Mesenchymal stem cell (in vitro differentiated cells and primary cell): ENCODE results near the gene KSR1.
A peak's percentile ranks its signal among the peaks of the same experiment; 100 is the strongest.

Experiments used
- DNase-seq: peaks from one replicate; pipeline ENCODE4 v3.0.0-alpha.2; 2013
- H2AFZ ChIP-seq: one replicate; pipeline ENCODE4 v1.6.1; 2013; ENCODE audit warnings: low read depth, mild to moderate bottlenecking, control low read depth, inconsistent platforms, low read length, moderate library complexity
- H2AK5ac ChIP-seq: 2 replicates; pipeline ENCODE4 v1.6.1; 2013; ENCODE audit warnings: low read length, moderate library complexity, mild to moderate bottlenecking, inconsistent platforms; ENCODE audit not compliant: severe bottlenecking
- H2BK120ac ChIP-seq: one replicate; pipeline ENCODE4 v1.6.1; 2013; ENCODE audit warnings: low read depth, mild to moderate bottlenecking, inconsistent platforms, low read length, moderate library complexity
- H2BK12ac ChIP-seq, 2 experiments: one replicate each; pipeline ENCODE4 v1.6.1; 2013; ENCODE audit warnings: inconsistent platforms in 2 of 2, low read length in 2 of 2, mild to moderate bottlenecking in 2 of 2, moderate library complexity in 2 of 2, control low read depth in 1 of 2
- H2BK15ac ChIP-seq: one replicate; pipeline ENCODE4 v1.6.1; 2013; ENCODE audit warnings: mild to moderate bottlenecking, low read depth, inconsistent platforms; ENCODE audit not compliant: poor library complexity, severe bottlenecking
- H2BK5ac ChIP-seq: 2 replicates; pipeline ENCODE4 v1.6.1; 2013; ENCODE audit warnings: low read depth, mild to moderate bottlenecking, low read length, control low read depth, inconsistent platforms; ENCODE audit not compliant: poor library complexity, severe bottlenecking
- H3K14ac ChIP-seq, 2 experiments: one replicate each; pipeline ENCODE4 v1.6.1; 2013; ENCODE audit warnings: inconsistent platforms in 2 of 2, low read length in 2 of 2, control low read depth in 1 of 2, mild to moderate bottlenecking in 1 of 2, moderate library complexity in 1 of 2
- H3K18ac ChIP-seq, 2 experiments: one replicate each; pipeline ENCODE4 v1.6.1; 2013; ENCODE audit warnings: inconsistent platforms in 2 of 2, low read length in 2 of 2, control low read depth in 1 of 2, low read depth in 1 of 2, mild to moderate bottlenecking in 1 of 2
- H3K23ac ChIP-seq, 2 experiments: one replicate each; pipeline ENCODE4 v1.6.1; 2013; ENCODE audit warnings: inconsistent platforms in 2 of 2, low read length in 2 of 2, mild to moderate bottlenecking in 2 of 2, moderate library complexity in 2 of 2, control low read depth in 1 of 2
- H3K27ac ChIP-seq: 2 replicates; pipeline ENCODE4 v1.5.1; 2013; ENCODE audit warnings: mild to moderate bottlenecking, moderate library complexity, low read length, control low read depth, inconsistent platforms; ENCODE audit not compliant: poor library complexity, severe bottlenecking
- H3K27me3 ChIP-seq, 2 experiments: 2 replicates each; pipeline versions ENCODE4 v1.6.1 to v1.7.0; 2013; ENCODE audit warnings: low read length in 2 of 2, mild to moderate bottlenecking in 2 of 2, moderate library complexity in 2 of 2, control low read depth in 1 of 2, inconsistent platforms in 1 of 2; ENCODE audit not compliant: control insufficient read depth in 1 of 2, insufficient read depth in 1 of 2
- H3K36me3 ChIP-seq, 2 experiments: 2 replicates each; pipeline versions ENCODE4 v1.6.1 to v1.7.0; 2013; ENCODE audit warnings: low read length in 2 of 2, control low read depth in 1 of 2, inconsistent platforms in 1 of 2, low read depth in 1 of 2, mild to moderate bottlenecking in 1 of 2; ENCODE audit not compliant: insufficient read depth in 2 of 2, control insufficient read depth in 1 of 2
- H3K4ac ChIP-seq, 2 experiments: one replicate each; pipeline ENCODE4 v1.6.1; 2013; ENCODE audit warnings: inconsistent platforms in 2 of 2, low read length in 2 of 2, mild to moderate bottlenecking in 2 of 2, moderate library complexity in 2 of 2, control low read depth in 1 of 2, low read depth in 1 of 2
- H3K4me1 ChIP-seq: 2 replicates; pipeline ENCODE4 v1.6.1; 2013; ENCODE audit warnings: low read depth, low read length, control low read depth; ENCODE audit not compliant: control insufficient read depth, insufficient read depth
- H3K4me2 ChIP-seq: 2 replicates; pipeline ENCODE4 v1.6.1; 2013; ENCODE audit warnings: low read length, mild to moderate bottlenecking, inconsistent platforms; ENCODE audit not compliant: poor library complexity, severe bottlenecking
- H3K4me3 ChIP-seq, 2 experiments: 2 replicates each; pipeline versions ENCODE4 v1.5.1 to v1.7.0; 2013; ENCODE audit warnings: low read length in 2 of 2, mild to moderate bottlenecking in 2 of 2, control low read depth in 1 of 2, low read depth in 1 of 2; ENCODE audit not compliant: insufficient read depth in 1 of 2
- H3K79me1 ChIP-seq: replicated peaks from 2 replicates; pipeline ENCODE4 v1.6.1; 2013; ENCODE audit warnings: mild to moderate bottlenecking, control low read depth, low read length, inconsistent platforms; ENCODE audit not compliant: poor library complexity, severe bottlenecking
- H3K9ac ChIP-seq: 2 replicates; pipeline ENCODE4 v1.7.0; 2013; ENCODE audit warnings: mild to moderate bottlenecking, low read length, moderate library complexity
- H3K9me3 ChIP-seq: 2 replicates; pipeline ENCODE4 v1.7.0; 2013; ENCODE audit warnings: mild to moderate bottlenecking, low read length; ENCODE audit not compliant: control insufficient read depth
- H4K8ac ChIP-seq: one replicate; pipeline ENCODE4 v1.6.1; 2013; ENCODE audit warnings: inconsistent platforms, mild to moderate bottlenecking, low read length, moderate library complexity
- H4K91ac ChIP-seq: one replicate; pipeline ENCODE4 v1.6.1; 2013; ENCODE audit warnings: mild to moderate bottlenecking, low read length, inconsistent platforms
- WGBS: methylation state at CpG from one replicate; pipeline ENCODE4 v1.1.7; 2013; ENCODE audit warnings: mixed read lengths; 5-methylcytosine and 5-hydroxymethylcytosine counted together

KSR1 gene

DNA sequence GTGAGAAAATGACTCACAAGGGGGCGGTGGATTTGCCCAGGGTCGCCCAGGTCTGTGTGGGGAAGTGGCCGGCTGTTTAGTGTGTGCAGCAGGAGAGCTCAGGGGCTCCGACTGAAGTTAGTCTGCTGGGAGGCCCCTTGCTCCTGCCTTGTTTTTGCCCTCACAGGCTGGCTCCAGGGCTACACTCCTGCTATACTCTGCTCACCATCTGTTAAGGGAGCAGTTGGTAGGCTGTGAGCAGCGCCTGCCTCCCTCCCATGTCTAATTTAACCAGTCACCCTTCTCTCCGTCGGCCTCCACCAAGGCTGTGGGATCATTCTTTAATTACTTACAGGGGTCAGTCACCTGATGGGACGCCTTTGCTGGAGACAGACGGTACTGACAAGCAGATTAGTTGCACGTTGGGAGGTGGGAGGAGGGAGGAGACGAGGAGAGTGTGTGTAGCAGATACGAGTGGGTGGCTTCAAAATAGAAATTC lies 35.5 kb downstream of the KSR1 start:
- H3K79me1 ChIP-seq = peaks cover 21% of the 10 kb centered on the region
- H2BK15ac ChIP-seq = no peak overlapping the region
- H2BK120ac ChIP-seq = no peak overlapping the region
- H2BK5ac ChIP-seq = no peak overlapping the region
- H3K4ac ChIP-seq = no peak overlapping the region
- H4K8ac ChIP-seq = peak overlapping the region; percentile 12
- H3K18ac ChIP-seq = no peak overlapping the region
- peaks cover 42% of the 10 kb centered on the region for H3K4me1 ChIP-seq
- H3K23ac ChIP-seq = no peak overlapping the region
- H4K91ac ChIP-seq = peak overlapping the region; percentile 62
- H3K36me3 ChIP-seq = peaks cover 0 to 4% of the 10 kb centered on the region in 2 experiments
- no peaks in the 10 kb centered on the region for H3K9me3 ChIP-seq
- H3K14ac ChIP-seq = no peak overlapping the region
- H2BK12ac ChIP-seq = no peak overlapping the region
- H3K9ac ChIP-seq = no peak overlapping the region
- H3K27me3 ChIP-seq = no peaks in the 10 kb centered on the region
- 50% methylated on average over 11 of the region's 12 CpGs for WGBS
- no peak overlapping the region for H3K4me2 ChIP-seq
- no peak overlapping the region for H3K4me3 ChIP-seq
- H2AFZ ChIP-seq = no peak overlapping the region
- H3K27ac ChIP-seq = no peak overlapping the region
- H2AK5ac ChIP-seq = no peak overlapping the region
- DNase-seq = no peak

DNA sequence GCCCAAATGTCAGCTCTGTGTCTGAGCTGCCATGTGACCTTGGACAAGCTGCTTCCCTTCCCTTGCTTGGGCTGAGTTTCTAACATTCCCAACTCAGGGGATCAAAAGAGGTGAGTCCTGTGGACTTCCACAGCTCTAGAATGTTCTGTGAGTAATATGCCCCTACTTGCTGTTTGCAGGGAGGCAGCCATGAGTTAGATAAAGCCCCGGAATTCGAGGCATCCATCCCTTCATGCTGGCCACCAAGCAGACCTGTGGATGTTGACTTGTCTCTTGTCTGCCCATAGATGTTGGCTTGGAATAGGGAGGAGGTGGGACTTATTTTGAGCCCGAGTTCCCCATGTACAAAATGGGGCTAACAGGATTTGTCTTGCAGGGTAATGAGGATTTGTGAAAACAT lies 36.2 kb downstream of the KSR1 start:
- Histone ChIP-seq H3K27ac (no peak overlapping the region), H3K14ac (no peak overlapping the region), H3K4me1 (peaks cover 44% of the 10 kb centered on the region), H2BK120ac (no peak overlapping the region), H2BK15ac (no peak overlapping the region), H4K8ac (no peak overlapping the region), H3K36me3 (peaks cover 0 to 4% of the 10 kb centered on the region in 2 experiments), H3K27me3 (no peaks in the 10 kb centered on the region), H4K91ac (no peak overlapping the region), H2BK12ac (no peak overlapping the region), H2AFZ (no peak overlapping the region), H3K79me1 (peaks cover 24% of the 10 kb centered on the region), H3K4me3 (no peak overlapping the region), H3K4ac (no peak overlapping the region), H3K18ac (no peak overlapping the region), H2BK5ac (no peak overlapping the region), H3K9me3 (no peaks in the 10 kb centered on the region), H3K23ac (no peak overlapping the region), H2AK5ac (no peak overlapping the region), H3K4me2 (no peak overlapping the region), H3K9ac (no peak overlapping the region)
- no peak for DNase-seq
- WGBS = 87% methylated on average over 3 of the region's 3 CpGs

GRCh38 chr17:27493088-27493487 lies 36.8 kb downstream of the KSR1 start:
- DNase-seq = no peak

DNA sequence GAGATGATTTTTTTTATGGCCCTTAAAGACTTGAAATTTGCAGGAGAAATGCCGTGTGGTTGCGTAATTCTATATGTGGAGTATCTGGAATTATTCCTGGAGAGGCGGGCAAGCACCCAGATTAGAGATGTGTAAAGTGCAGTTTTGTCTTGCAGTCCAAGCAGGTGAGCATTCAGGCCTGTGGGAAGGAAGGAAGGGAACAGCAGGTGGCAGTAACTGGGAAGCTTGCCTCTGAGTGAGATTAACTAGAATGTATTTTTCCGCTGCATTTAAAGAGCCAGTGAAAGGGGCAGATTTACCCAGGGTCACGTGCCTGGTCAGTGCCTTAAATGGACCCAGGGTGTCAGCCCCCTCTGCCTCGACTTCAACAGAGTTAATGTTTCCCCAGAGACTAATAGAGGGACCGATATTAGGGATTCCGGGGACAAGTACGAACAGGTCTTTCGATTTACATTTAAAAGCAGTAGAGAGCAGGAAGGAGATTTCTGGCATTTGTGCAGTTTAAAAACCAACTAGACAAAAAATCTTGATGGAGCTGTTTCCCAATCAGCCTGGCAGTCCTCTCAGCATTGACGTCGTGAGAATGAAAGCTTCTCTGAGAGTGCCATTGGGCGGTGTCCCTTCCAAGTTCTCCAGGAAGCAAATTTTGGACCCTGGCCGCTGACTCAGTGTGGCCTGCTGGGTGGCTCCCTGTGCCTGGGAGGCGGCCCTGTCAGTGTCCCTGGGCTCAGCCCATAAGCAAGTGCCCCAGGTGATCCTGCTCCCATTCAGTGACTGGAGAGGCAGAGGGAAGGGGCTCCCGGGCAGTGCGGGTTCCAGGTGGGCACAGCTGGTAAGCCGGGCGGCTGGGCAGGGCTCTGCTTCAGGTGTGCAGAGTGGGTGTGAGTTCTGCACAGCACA lies 38.2 kb downstream of the KSR1 start:
- Histone ChIP-seq H3K4me3 (peak overlapping the region in 1 of 2 experiments; percentile 60), H3K9ac (peak overlapping the region; percentile 73), H2BK120ac (no peak overlapping the region), H3K4me1 (peaks cover 42% of the 10 kb centered on the region), H4K8ac (no peak overlapping the region), H4K91ac (no peak overlapping the region), H3K27ac (peak overlapping the region; percentile 67), H2AFZ (no peak overlapping the region), H3K27me3 (no peaks in the 10 kb centered on the region), H2BK5ac (no peak overlapping the region), H3K9me3 (no peaks in the 10 kb centered on the region), H3K14ac (no peak overlapping the region), H3K18ac (peak overlapping the region in 1 of 2 experiments; percentile 11), H3K4me2 (peak overlapping the region; percentile 38), H2BK15ac (peak overlapping the region; percentile 44), H3K79me1 (peaks cover 30% of the 10 kb centered on the region), H2BK12ac (peak overlapping the region; percentile 22 to 49), H3K36me3 (no peaks in the 10 kb centered on the region), H2AK5ac (peak overlapping the region; percentile 76), H3K23ac (no peak overlapping the region), H3K4ac (no peak overlapping the region)
- no peak for DNase-seq
- 87% methylated on average over 19 of the region's 19 CpGs for WGBS

More at GRCh38 chr17:27493088-27493487, 36.8 kb downstream of the KSR1 start:
- Histone ChIP-seq H4K8ac (no peak overlapping the region), H3K14ac (no peak overlapping the region), H2BK120ac (no peak overlapping the region), H2AK5ac (no peak overlapping the region), H2BK12ac (no peak overlapping the region), H3K36me3 (no peaks in the 10 kb centered on the region), H2BK15ac (no peak overlapping the region), H3K9ac (no peak overlapping the region), H3K4ac (no peak overlapping the region), H3K23ac (no peak overlapping the region), H3K4me3 (no peak overlapping the region), H3K4me2 (no peak overlapping the region), H3K27me3 (no peaks in the 10 kb centered on the region), H3K9me3 (no peaks in the 10 kb centered on the region), H3K18ac (no peak overlapping the region), H3K27ac (no peak overlapping the region), H4K91ac (no peak overlapping the region), H3K4me1 (peaks cover 46% of the 10 kb centered on the region), H2BK5ac (no peak overlapping the region), H2AFZ (no peak overlapping the region), H3K79me1 (peaks cover 22% of the 10 kb centered on the region)
- WGBS = 41% methylated on average over 3 of the region's 4 CpGs
